Immature natural killer cell (primary cell): Measurements from ENCODE around the gene PRG3. TPM values are rescaled to one million over a fixed set of nuclear protein-coding genes. Genes with fewer than 3 reads are reported as not detected.
"Not testable (repeated sequence)": the region's sequence is repeated elsewhere in the genome, so short reads cannot be mapped to it uniquely, and the experiment has no call there.

Experiments
- DNase-seq, 3 donors: peaks; one replicate each; pipeline ENCODE4 v3.0.0; 2022; ENCODE audit warnings: mixed read lengths in 1 of 3
- H3K27ac Mint-ChIP-seq, 6 donors: one replicate each; pipeline ENCODE4 v1.8.0; 2020; ENCODE audit warnings: mixed read lengths in 6 of 6, mild to moderate bottlenecking in 5 of 6, inconsistent platforms in 4 of 6, moderate library complexity in 3 of 6
- H3K27me3 Mint-ChIP-seq, 3 donors: one replicate each; pipeline ENCODE4 v1.8.0; 2020 to 2021; ENCODE audit warnings: low read depth in 3 of 3, mild to moderate bottlenecking in 3 of 3, mixed read lengths in 3 of 3, moderate library complexity in 3 of 3, inconsistent platforms in 1 of 3
- H3K36me3 Mint-ChIP-seq, 3 donors: one replicate each; pipeline ENCODE4 v1.8.0; 2020; ENCODE audit warnings: mixed read lengths in 3 of 3, inconsistent platforms in 2 of 3, mild to moderate bottlenecking in 2 of 3
- H3K4me1 Mint-ChIP-seq, 2 donors: one replicate each; pipeline ENCODE4 v1.8.0; 2020; ENCODE audit warnings: inconsistent platforms in 2 of 2, mild to moderate bottlenecking in 2 of 2, mixed read lengths in 2 of 2, moderate library complexity in 1 of 2
- H3K4me3 Mint-ChIP-seq, 5 donors: one replicate each; pipeline ENCODE4 v1.8.0; 2020; ENCODE audit warnings: mild to moderate bottlenecking in 5 of 5, mixed read lengths in 5 of 5, inconsistent platforms in 3 of 5, moderate library complexity in 3 of 5
- H3K9me3 Mint-ChIP-seq, 6 donors: one replicate each; pipeline ENCODE4 v1.8.0; 2020; ENCODE audit warnings: mild to moderate bottlenecking in 6 of 6, mixed read lengths in 6 of 6, inconsistent platforms in 4 of 6, moderate library complexity in 3 of 6
- polyA plus RNA-seq, 3 donors: library from polyadenylated mRNA; unstranded; fragments of 300-500 nt; fragmentation: Illumina TruSeq; gene quantifications; one replicate each; pipeline ENCODE4 v1.2.3, GENCODE V29; 2021

Gene PRG3
- polyA plus RNA-seq, 3 donors from 2014 or later, result not detected

GRCh38 chr11:57368845-57369232 lies 12.1 kb downstream of the PRG3 start:
- H3K27me3 Mint-ChIP-seq, result peaks cover 0 to 2% (median 0%) of the 10 kb centered on the region in 3 donors
- no peaks in the 10 kb centered on the region for H3K9me3 Mint-ChIP-seq
- DNase-seq, result no peak
- H3K36me3 Mint-ChIP-seq, result no peaks in the 10 kb centered on the region
- no peaks in the 10 kb centered on the region for H3K4me1 Mint-ChIP-seq
- no peak overlapping the region for H3K4me3 Mint-ChIP-seq
- H3K27ac Mint-ChIP-seq, result no peak overlapping the region

- H3K4me3 Mint-ChIP-seq, result no peak overlapping the region
- no peaks in the 10 kb centered on the region for H3K36me3 Mint-ChIP-seq
- H3K9me3 Mint-ChIP-seq, result no peaks in the 10 kb centered on the region
- H3K27ac Mint-ChIP-seq, result no peak overlapping the region
- no peaks in the 10 kb centered on the region for H3K4me1 Mint-ChIP-seq
- no peak for DNase-seq
- H3K27me3 Mint-ChIP-seq, result peaks cover 0 to 2% (median 0%) of the 10 kb centered on the region in 3 donors
These were observed 12.7 kb downstream of the PRG3 start for GRCh38 chr11:57368106-57368844.

GRCh38 chr11:57364851-57365660 lies 15.9 kb downstream of the PRG3 start:
- Mint-ChIP-seq H3K36me3 (no peaks in the 10 kb centered on the region), H3K4me1 (no peaks in the 10 kb centered on the region), H3K27me3 (peaks cover 0 to 3% (median 2%) of the 10 kb centered on the region in 3 donors), H3K27ac (no peak overlapping the region), H3K9me3 (no peaks in the 10 kb centered on the region), H3K4me3 (no peak overlapping the region)
- DNase-seq, result no peak

GRCh38 chr11:57363131-57364080 lies 17.5 kb downstream of the PRG3 start:
- H3K9me3 Mint-ChIP-seq, result no peaks in the 10 kb centered on the region
- peaks cover 0 to 4% (median 1%) of the 10 kb centered on the region in 3 donors for H3K27me3 Mint-ChIP-seq
- no peak overlapping the region for H3K27ac Mint-ChIP-seq
- no peaks in the 10 kb centered on the region for H3K4me1 Mint-ChIP-seq
- no peak for DNase-seq
- H3K36me3 Mint-ChIP-seq, result no peaks in the 10 kb centered on the region
- no peak overlapping the region for H3K4me3 Mint-ChIP-seq

- DNase-seq, result no peak
These were observed 19.0 kb downstream of the PRG3 start for GRCh38 chr11:57361926-57362325.

GRCh38 chr11:57361420-57361819 lies 19.5 kb downstream of the PRG3 start:
- not testable (repeated sequence) for H3K27ac Mint-ChIP-seq, H3K4me1 Mint-ChIP-seq, H3K4me3 Mint-ChIP-seq, H3K36me3 Mint-ChIP-seq, H3K9me3 Mint-ChIP-seq, H3K27me3 Mint-ChIP-seq, DNase-seq

More at GRCh38 chr11:57361926-57362325, 19.0 kb downstream of the PRG3 start:
- peaks cover 0 to 4% (median 1%) of the 10 kb centered on the region in 3 donors for H3K27me3 Mint-ChIP-seq
- H3K4me1 Mint-ChIP-seq, result no peaks in the 10 kb centered on the region
- no peaks in the 10 kb centered on the region for H3K36me3 Mint-ChIP-seq
- H3K4me3 Mint-ChIP-seq, result no peak overlapping the region
- no peak overlapping the region for H3K27ac Mint-ChIP-seq
- no peaks in the 10 kb centered on the region for H3K9me3 Mint-ChIP-seq

GRCh38 chr11:57360991-57361390 lies 20.0 kb downstream of the PRG3 start:
- no peak overlapping the region for H3K4me3 Mint-ChIP-seq
- no peak for DNase-seq
- no peaks in the 10 kb centered on the region for H3K9me3 Mint-ChIP-seq
- H3K36me3 Mint-ChIP-seq, result no peaks in the 10 kb centered on the region
- H3K27ac Mint-ChIP-seq, result no peak overlapping the region
- peaks cover 1 to 4% (median 4%) of the 10 kb centered on the region in 3 donors for H3K27me3 Mint-ChIP-seq
- H3K4me1 Mint-ChIP-seq, result no peaks in the 10 kb centered on the region

GRCh38 chr11:57359896-57360690 lies 20.9 kb downstream of the PRG3 start:
- Mint-ChIP-seq H3K4me3 (no peak overlapping the region), H3K9me3 (no peaks in the 10 kb centered on the region), H3K4me1 (no peaks in the 10 kb centered on the region), H3K36me3 (no peaks in the 10 kb centered on the region), H3K27ac (no peak overlapping the region), H3K27me3 (peaks cover 1 to 4% (median 4%) of the 10 kb centered on the region in 3 donors)
- no peak for DNase-seq

- no peak overlapping the region for H3K27ac Mint-ChIP-seq
- peaks cover 3 to 6% (median 5%) of the 10 kb centered on the region in 3 donors for H3K27me3 Mint-ChIP-seq
- no peaks in the 10 kb centered on the region for H3K9me3 Mint-ChIP-seq
- H3K4me3 Mint-ChIP-seq, result no peak overlapping the region
- peaks cover 0 to 3% (median 0%) of the 10 kb centered on the region in 3 donors for H3K36me3 Mint-ChIP-seq
- H3K4me1 Mint-ChIP-seq, result peaks cover 3 to 6% of the 10 kb centered on the region in 2 donors
- no peak for DNase-seq
These were observed 21.6 kb downstream of the PRG3 start for GRCh38 chr11:57359396-57359795.

- Mint-ChIP-seq H3K4me3 (no peak overlapping the region), H3K27me3 (peaks cover 3 to 6% (median 5%) of the 10 kb centered on the region in 3 donors), H3K9me3 (no peaks in the 10 kb centered on the region), H3K36me3 (peaks cover 0 to 5% (median 0%) of the 10 kb centered on the region in 3 donors), H3K27ac (no peak overlapping the region), H3K4me1 (peaks cover 3 to 9% of the 10 kb centered on the region in 2 donors)
- DNase-seq, result no peak
These were observed 22.0 kb downstream of the PRG3 start for GRCh38 chr11:57358991-57359390.

GRCh38 chr11:57358543-57358961 lies 22.4 kb downstream of the PRG3 start:
- Mint-ChIP-seq H3K27me3 (peaks cover 3 to 6% (median 5%) of the 10 kb centered on the region in 3 donors), H3K9me3 (no peaks in the 10 kb centered on the region), H3K4me3 (no peak overlapping the region), H3K27ac (no peak overlapping the region), H3K36me3 (peaks cover 0 to 5% (median 0%) of the 10 kb centered on the region in 3 donors), H3K4me1 (peaks cover 3 to 9% of the 10 kb centered on the region in 2 donors)
- no peak for DNase-seq

GRCh38 chr11:57357856-57358255 lies 23.1 kb downstream of the PRG3 start:
- no peaks in the 10 kb centered on the region for H3K9me3 Mint-ChIP-seq
- H3K36me3 Mint-ChIP-seq, result peaks cover 0 to 5% (median 0%) of the 10 kb centered on the region in 3 donors
- no peak for DNase-seq
- no peak overlapping the region for H3K4me3 Mint-ChIP-seq
- peaks cover 1 to 6% (median 5%) of the 10 kb centered on the region in 3 donors for H3K27me3 Mint-ChIP-seq
- peaks cover 3 to 9% of the 10 kb centered on the region in 2 donors for H3K4me1 Mint-ChIP-seq
- H3K27ac Mint-ChIP-seq, result no peak overlapping the region

- no peak overlapping the region for H3K4me3 Mint-ChIP-seq
- peaks cover 1 to 8% (median 5%) of the 10 kb centered on the region in 3 donors for H3K27me3 Mint-ChIP-seq
- H3K4me1 Mint-ChIP-seq, result peaks cover 3 to 9% of the 10 kb centered on the region in 2 donors
- H3K36me3 Mint-ChIP-seq, result peaks cover 0 to 5% (median 0%) of the 10 kb centered on the region in 3 donors
- H3K27ac Mint-ChIP-seq, result no peak overlapping the region
- no peaks in the 10 kb centered on the region for H3K9me3 Mint-ChIP-seq
- no peak for DNase-seq
These were observed 23.6 kb downstream of the PRG3 start for GRCh38 chr11:57357310-57357709.
